Measurements from ENCODE around the gene LPIN3. TPM values are rescaled to one million over a fixed set of nuclear protein-coding genes. Genes with fewer than 3 reads are reported as not detected.

Gene LPIN3
- total and polyA plus RNA-seq, 2 of the 8 experiments (the other 6 are each of a cell fraction or from before 2014, with no cell fraction given): 3.7 to 3.9 TPM

DNA sequence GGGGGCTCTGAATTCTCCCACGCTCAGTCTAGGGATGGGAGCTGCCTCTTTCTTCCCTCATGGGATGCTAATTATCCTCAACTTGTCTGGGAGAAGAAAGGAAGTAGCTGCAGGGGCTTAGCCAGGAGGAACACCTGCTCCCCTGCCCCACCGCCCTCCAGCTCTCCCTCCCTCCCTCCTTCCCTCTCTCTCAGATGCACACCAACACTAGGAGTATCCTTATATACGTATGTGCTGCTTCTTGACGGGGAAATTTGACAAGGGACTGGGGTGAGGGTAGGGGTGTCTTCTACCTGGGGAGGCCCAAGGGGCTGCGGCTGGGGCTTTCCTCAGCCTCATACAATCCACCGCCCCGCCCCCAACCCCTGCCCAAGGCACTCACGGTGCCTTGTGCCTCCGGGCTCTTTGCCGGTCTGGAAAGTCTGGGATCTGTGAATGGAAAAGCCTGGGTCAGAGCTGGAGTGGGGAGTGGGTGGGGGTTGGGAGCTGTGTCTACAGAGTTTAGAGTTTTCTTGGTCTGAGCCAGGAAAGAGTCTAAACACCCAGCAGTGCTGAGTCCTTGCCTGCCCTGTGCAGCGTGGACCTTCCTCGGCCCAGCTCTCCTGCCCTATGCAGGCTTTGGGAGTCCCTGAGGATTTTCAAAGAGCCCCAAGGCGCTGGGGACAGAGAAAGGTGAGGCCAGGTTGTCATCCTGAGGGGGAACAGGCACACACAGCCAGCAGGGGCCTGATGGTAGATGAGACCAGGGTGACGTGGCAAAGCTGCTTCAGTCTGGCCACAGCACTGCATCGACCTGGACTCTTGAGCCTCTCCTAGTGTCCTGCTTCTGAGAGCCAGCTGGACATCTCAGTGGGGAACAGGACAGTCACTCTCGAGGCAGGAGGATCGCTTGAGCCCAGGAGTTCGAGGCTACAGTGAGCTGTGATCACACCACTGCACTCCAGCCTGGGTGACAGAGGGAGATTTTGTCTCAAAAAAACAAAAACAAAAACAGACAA lies 55.3 kb downstream of the LPIN3 start:
- H3K23ac ChIP-seq (ENCODE audit: insufficient read length): no peak overlapping the region
- no peaks in the 10 kb centered on the region for H4K20me1 ChIP-seq (replicated peaks in 1 of 2; ENCODE audit: control insufficient read depth in 1 of 2, insufficient read depth in 2 of 2, low read length in 2 of 2)
- no peak overlapping the region for H3K4me3 ChIP-seq (ENCODE audit: extremely low read depth in 1 of 4, insufficient read depth in 2 of 4, low read depth in 3 of 4, low read length in 4 of 4)
- no peak overlapping the region for H3K14ac ChIP-seq (ENCODE audit: insufficient read length)
- H3K4me2 ChIP-seq (ENCODE audit: insufficient read depth in 1 of 2, low read depth in 2 of 2, low read length in 2 of 2): peak overlapping the region in 1 of 2 experiments; percentile 0; a peak in 1 of 4 replicates
- H3K23me2 ChIP-seq (ENCODE audit: low read depth, low read length): no peaks in the 10 kb centered on the region
- H3K79me1 ChIP-seq (ENCODE audit: low read depth, low read length): no peaks in the 10 kb centered on the region
- H3K4me1 ChIP-seq (replicated peaks in 1 of 4; ENCODE audit: control insufficient read depth in 3 of 4, insufficient read depth in 4 of 4, low read length in 3 of 4): peaks cover 0 to 9% (median 6%) of the 10 kb centered on the region in 4 experiments; a peak in 5 of 7 replicates
- no peaks in the 10 kb centered on the region for H3K79me2 ChIP-seq (ENCODE audit: control insufficient read depth in 1 of 2, insufficient read depth in 2 of 2, low read length in 2 of 2)
- FAIRE-seq: no peak
- peak overlapping the region; percentile 60 for H3K18ac ChIP-seq (ENCODE audit: extremely low read depth, low read length)
- TF ChIP-seq TCF12 (IDR thresholded peaks at IDR 0.05; ENCODE audit: low read depth, low read length) (peak; percentile 74; the same call in 1 of the 2 replicates), BRCA1 (IDR thresholded peaks at IDR 0.05; ENCODE audit: low read depth, low read length) (no peak)
- H4K5ac ChIP-seq (ENCODE audit: insufficient read length, low read depth, low read length): no peak overlapping the region
- no peak overlapping the region for H2BK120ac ChIP-seq (replicated peaks; ENCODE audit: low read depth, low read length)
- peak overlapping the region; percentile 61; the same call in 1 of the 2 replicates for H2BK20ac ChIP-seq (ENCODE audit: low read length)
- H3K4ac ChIP-seq (replicated peaks; ENCODE audit: insufficient read length, low read depth, low read length): no peak overlapping the region
- H3K36me3 ChIP-seq (ENCODE audit: control insufficient read depth in 2 of 4, insufficient read depth in 4 of 4, low read length in 3 of 4): no peaks in the 10 kb centered on the region
- 73% methylated on average over 17 of the region's 18 CpGs; no CpG with 5 or more reads in 1 of the 2 experiments for WGBS, 2 experiments (ENCODE audit: extremely low coverage in 1 of 2, insufficient coverage in 1 of 2, insufficient read length in 1 of 2, insufficient replicate concordance in 2 of 2, low coverage in 1 of 2, low lambda C conversion rate in 2 of 2, missing lambda C conversion rate in 1 of 2)
- no peak overlapping the region for H4K8ac ChIP-seq (ENCODE audit: extremely low read depth, insufficient read depth, low read length)
- H3K27me3 ChIP-seq (replicated peaks in 1 of 4; ENCODE audit: control insufficient read depth in 3 of 4, extremely low read depth in 1 of 4, insufficient read depth in 3 of 4, low read length in 3 of 4): no peaks in the 10 kb centered on the region
- H3K9me3 ChIP-seq (ENCODE audit: insufficient read depth in 2 of 2, low read depth in 1 of 2, low read length in 1 of 2): no peaks in the 10 kb centered on the region
- H3K9ac ChIP-seq (replicated peaks in 1 of 4; ENCODE audit: extremely low read depth in 1 of 4, low read depth in 3 of 4, low read length in 3 of 4): no peak overlapping the region
- ChIA-PET CTCF (ENCODE audit: partially characterized antibody) (interaction anchor here (0.6 to 3.5 kb wide), 13 partner anchors 13 to 334 kb away, joined by 3 to 16 read pairs (median 4); partner anchors contain the start of gene LPIN3), POLR2A (ENCODE audit: partially characterized antibody) (interaction anchor here (0.5 to 1.4 kb wide), 4 partner anchors 19 to 396 kb away, joined by 3 to 5 read pairs (median 4); no protein-coding TSS in a partner anchor)
- H2BK12ac ChIP-seq (ENCODE audit: low read depth, low read length): 0 out of 2 replicates have a peak overlapping the region, but pooled peaks have one; percentile 68
- DNase-seq (ENCODE audit: low read depth in 1 of 2, low spot score in 2 of 2): no peak
- H2AK5ac ChIP-seq (ENCODE audit: low read depth, low read length): no peak overlapping the region
- no peak overlapping the region; the same call in 1 of the 2 replicates for H2AFZ ChIP-seq (ENCODE audit: low read length)
- no peak overlapping the region for H4K91ac ChIP-seq (replicated peaks; ENCODE audit: insufficient read length, low read length)
- peak overlapping the region; percentile 71; the same call in 1 of the 2 replicates for H2BK5ac ChIP-seq (ENCODE audit: low read depth, low read length)
- H3K56ac ChIP-seq (replicated peaks; ENCODE audit: insufficient read length, low read depth, low read length): no peak overlapping the region
- H3K27ac ChIP-seq (ENCODE audit: low read depth, low read length): no peak overlapping the region
- H2BK15ac ChIP-seq (ENCODE audit: low read length): peak overlapping the region; percentile 61; the same call in 1 of the 2 replicates

Data from H1 (cell line).